Measurements from ENCODE around the gene RER1. TPM values are rescaled to one million over a fixed set of nuclear protein-coding genes. Genes with fewer than 3 reads are reported as not detected.

RER1 gene, protein sequence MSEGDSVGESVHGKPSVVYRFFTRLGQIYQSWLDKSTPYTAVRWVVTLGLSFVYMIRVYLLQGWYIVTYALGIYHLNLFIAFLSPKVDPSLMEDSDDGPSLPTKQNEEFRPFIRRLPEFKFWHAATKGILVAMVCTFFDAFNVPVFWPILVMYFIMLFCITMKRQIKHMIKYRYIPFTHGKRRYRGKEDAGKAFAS
- total RNA-seq, result 144 and 147 TPM in 2 replicates
- long read RNA-seq, transcript RER1-209 (7 exons, 3,044 nt), result major isoform, 128 of 160 reads
- long read RNA-seq, partial matches to known transcripts, result 0 of 160 reads
- long read RNA-seq, other reads (novel, unspliced or antisense), result 29 of 160 reads

DNA sequence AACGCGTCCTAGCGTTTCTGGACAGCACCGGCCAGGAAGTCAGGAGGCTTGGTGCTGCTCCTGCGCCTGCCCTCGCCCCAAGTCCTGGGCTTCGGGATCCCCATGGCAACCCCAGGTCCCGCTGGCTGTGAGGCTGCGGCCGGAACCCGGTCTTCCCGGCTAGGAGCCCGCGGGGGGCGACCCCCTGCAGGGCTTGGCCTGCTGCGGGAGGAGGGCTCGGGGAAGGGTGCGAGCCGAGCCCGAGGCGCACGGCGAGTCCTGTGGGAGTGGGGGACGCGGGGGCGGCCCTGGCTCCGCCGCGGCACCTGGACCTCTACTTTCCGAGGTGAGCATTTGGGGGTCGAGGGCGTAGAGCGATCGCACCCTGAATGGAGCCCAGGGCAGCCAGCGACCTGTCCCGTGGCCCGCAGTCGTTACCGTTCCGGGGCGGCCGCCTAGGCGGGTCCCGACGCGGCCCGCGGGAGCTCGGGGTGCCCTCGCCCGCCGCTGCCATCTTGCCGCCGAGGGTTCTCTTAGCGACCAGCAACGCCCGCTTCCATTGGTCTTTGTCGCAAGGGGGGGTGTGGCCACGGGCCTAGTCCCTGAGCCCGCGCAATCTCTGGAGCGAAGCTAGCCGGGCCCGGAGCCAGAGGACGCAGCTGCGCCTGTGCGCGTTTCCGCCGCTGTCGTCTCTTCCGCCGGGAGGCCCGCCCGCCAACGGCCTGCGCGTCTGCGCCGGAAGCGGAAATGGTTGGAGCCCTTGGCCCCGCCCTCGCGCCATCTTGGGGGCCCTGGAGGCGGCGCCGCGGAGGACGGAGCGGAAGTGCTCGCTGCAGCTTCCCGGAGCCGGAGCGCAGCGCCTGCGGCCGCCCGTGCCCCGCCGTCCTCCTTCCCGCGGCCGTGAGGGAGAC is at the start of gene RER1, which contains the start of gene MORN1:
Gene RER1 (plus strand): TSS at position 801 of the 890 bp plus-strand sequence. CDS start 3,950 bp downstream, outside the sequence.
Gene MORN1 (minus strand): TSS at position 514 of the 890 bp plus-strand sequence. CDS start 21 bp downstream, at position 493.
- TF ChIP-seq, protein P1, sequence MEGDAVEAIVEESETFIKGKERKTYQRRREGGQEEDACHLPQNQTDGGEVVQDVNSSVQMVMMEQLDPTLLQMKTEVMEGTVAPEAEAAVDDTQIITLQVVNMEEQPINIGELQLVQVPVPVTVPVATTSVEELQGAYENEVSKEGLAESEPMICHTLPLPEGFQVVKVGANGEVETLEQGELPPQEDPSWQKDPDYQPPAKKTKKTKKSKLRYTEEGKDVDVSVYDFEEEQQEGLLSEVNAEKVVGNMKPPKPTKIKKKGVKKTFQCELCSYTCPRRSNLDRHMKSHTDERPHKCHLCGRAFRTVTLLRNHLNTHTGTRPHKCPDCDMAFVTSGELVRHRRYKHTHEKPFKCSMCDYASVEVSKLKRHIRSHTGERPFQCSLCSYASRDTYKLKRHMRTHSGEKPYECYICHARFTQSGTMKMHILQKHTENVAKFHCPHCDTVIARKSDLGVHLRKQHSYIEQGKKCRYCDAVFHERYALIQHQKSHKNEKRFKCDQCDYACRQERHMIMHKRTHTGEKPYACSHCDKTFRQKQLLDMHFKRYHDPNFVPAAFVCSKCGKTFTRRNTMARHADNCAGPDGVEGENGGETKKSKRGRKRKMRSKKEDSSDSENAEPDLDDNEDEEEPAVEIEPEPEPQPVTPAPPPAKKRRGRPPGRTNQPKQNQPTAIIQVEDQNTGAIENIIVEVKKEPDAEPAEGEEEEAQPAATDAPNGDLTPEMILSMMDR (IDR thresholded peaks at IDR 0.05), result no peak

DNA sequence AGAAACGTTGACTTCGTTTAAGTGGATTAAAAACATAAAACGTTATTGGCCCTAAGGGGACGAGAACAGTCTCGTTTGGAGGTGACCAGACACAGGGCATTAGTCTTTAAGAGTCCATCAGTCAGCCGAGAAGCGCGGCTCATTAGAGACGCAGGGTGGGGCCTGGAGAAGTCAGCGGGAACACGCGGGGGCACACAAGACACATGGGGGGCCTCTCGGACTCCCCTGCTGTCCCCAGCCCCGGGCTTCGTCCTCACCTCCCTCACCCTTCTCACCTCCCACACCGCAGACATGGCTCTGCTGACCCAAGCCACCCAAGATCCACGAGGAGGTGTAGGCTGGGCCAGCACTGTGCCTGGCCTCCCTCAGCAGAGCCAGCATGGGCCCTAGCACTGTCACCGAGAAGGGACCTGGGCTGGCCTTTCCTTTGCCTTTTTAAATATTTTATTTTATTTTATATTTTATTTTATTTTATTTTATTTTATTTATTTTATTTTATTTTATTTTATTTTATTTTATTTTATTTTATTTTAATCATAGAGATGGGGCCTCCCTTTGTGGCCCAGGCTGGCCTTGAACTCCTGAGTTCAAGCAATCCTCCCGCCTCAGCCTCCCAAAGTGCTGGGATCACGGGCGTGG is 49.1 kb upstream of the RER1 start:
- Mint-ChIP-seq H3K4me1 (ENCODE audit: unreplicated experiment) (no peaks in the 10 kb centered on the region), H3K36me3 (ENCODE audit: unreplicated experiment) (no peaks in the 10 kb centered on the region), H3K4me3 (ENCODE audit: unreplicated experiment) (no peak overlapping the region), H3K27me3 (ENCODE audit: unreplicated experiment) (no peaks in the 10 kb centered on the region), H3K9me3 (ENCODE audit: unreplicated experiment) (no peaks in the 10 kb centered on the region), H3K27ac (ENCODE audit: unreplicated experiment) (no peak overlapping the region)
- TF ChIP-seq, protein P1 (IDR thresholded peaks at IDR 0.05), result no peak
- no peak for DNase-seq (ENCODE audit: extremely low spot score, unreplicated experiment)

More for the DNA sequence above, at the start of gene RER1, which contains the start of gene MORN1:
- Mint-ChIP-seq H3K4me3 (ENCODE audit: unreplicated experiment) (peak within 1 kb of the TSS; percentile 82), H3K36me3 (ENCODE audit: unreplicated experiment) (peaks cover 4% of the 10 kb centered on the region), H3K27me3 (ENCODE audit: unreplicated experiment) (no peaks in the 10 kb centered on the region), H3K9me3 (ENCODE audit: unreplicated experiment) (no peaks in the 10 kb centered on the region), H3K4me1 (ENCODE audit: unreplicated experiment) (peaks cover 31% of the 10 kb centered on the region), H3K27ac (ENCODE audit: unreplicated experiment) (peak within 1 kb of the TSS; percentile 62)
- DNase-seq (ENCODE audit: extremely low spot score, unreplicated experiment), result peak; percentile 100

DNA sequence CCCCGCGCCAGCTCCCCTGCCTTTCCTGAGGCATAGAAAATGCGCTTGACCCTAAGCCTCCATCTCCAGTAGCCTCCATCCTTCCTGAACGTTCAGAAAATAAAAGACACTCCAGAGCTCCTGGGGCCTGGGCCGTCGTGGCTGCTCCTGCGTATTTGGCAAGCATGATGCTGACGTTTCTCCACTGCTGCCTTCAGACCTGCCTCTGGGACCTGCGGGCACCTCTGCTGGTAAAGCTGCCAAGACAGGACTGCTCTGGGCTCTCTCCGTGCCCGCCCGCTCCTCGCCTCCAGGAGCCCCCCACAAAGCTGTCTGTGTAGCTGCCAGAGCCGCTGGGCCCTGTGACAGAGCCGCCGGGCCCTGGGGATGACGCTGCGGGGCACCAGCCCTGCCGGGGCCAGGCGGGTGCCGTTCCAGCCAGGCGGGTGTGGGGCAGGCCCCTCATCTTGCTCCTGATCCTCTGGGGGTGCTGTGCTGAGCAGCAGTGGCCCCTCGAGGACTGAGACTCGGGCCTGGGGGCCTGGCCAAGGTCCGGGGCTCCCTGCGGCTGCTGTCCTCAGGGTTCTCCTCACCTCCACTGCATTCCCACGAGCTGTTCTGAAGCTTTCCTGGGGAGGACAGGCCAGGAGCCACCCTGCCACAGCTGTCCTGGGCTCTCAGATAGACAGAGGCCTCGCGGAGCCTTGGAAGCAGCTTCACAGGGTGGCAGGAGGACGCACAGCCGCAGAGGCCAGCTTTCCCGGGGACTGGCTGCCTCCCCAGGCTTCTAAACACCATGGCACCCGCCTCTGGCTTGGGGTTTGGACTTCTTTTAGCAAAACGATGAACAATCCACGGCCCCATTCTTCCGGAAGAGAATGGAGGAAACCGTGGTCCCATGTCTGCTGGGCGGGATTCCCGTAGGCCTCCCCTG is 48.4 kb upstream of the RER1 start:
- H3K27ac Mint-ChIP-seq (ENCODE audit: unreplicated experiment), result no peak overlapping the region
- no peaks in the 10 kb centered on the region for H3K9me3 Mint-ChIP-seq (ENCODE audit: unreplicated experiment)
- H3K4me3 Mint-ChIP-seq (ENCODE audit: unreplicated experiment), result no peak overlapping the region
- TF ChIP-seq, protein P1 (IDR thresholded peaks at IDR 0.05), result no peak
- DNase-seq (ENCODE audit: extremely low spot score, unreplicated experiment), result no peak
- no peaks in the 10 kb centered on the region for H3K36me3 Mint-ChIP-seq (ENCODE audit: unreplicated experiment)
- H3K4me1 Mint-ChIP-seq (ENCODE audit: unreplicated experiment), result no peaks in the 10 kb centered on the region
- H3K27me3 Mint-ChIP-seq (ENCODE audit: unreplicated experiment), result no peaks in the 10 kb centered on the region

DNA sequence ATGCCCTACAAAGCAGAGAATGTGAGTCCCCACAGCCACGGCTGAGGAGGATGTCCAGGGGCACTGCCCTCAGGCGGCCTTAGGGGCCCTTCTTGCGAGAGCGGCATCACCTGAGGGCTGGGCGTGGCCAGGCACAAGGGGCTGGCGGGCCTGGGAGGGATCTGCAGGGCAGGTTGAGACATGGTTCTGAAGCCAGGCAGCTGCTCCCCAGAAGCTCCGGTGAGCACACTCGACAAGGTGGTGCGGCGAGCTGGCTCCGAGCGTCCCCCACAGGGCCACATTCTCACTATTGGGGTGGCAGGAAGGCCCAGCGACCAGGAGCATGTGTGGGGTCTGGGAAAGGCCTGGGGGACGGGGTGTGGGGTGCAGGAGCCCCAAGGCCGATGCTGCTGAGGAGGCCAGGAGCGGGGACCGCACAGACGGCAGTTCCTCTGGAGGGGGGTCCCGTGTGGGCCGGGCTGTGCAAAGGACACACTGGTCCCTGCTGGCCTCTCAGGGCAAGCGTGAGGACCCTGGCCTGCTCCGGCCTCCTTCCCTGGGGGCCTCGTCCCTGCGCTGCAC is 47.4 kb upstream of the RER1 start:
- TF ChIP-seq, protein P1 (IDR thresholded peaks at IDR 0.05), result no peak
- no peaks in the 10 kb centered on the region for H3K27me3 Mint-ChIP-seq (ENCODE audit: unreplicated experiment)
- no peaks in the 10 kb centered on the region for H3K4me1 Mint-ChIP-seq (ENCODE audit: unreplicated experiment)
- no peaks in the 10 kb centered on the region for H3K36me3 Mint-ChIP-seq (ENCODE audit: unreplicated experiment)
- no peak for DNase-seq (ENCODE audit: extremely low spot score, unreplicated experiment)
- no peak overlapping the region for H3K27ac Mint-ChIP-seq (ENCODE audit: unreplicated experiment)
- H3K9me3 Mint-ChIP-seq (ENCODE audit: unreplicated experiment), result no peaks in the 10 kb centered on the region
- H3K4me3 Mint-ChIP-seq (ENCODE audit: unreplicated experiment), result no peak overlapping the region

Data from osteocyte (in vitro differentiated cells).